ENCODE results near the gene TMC5. TPM values are rescaled to one million over a fixed set of nuclear protein-coding genes. Genes with fewer than 3 reads are reported as not detected.

Gene TMC5, protein sequence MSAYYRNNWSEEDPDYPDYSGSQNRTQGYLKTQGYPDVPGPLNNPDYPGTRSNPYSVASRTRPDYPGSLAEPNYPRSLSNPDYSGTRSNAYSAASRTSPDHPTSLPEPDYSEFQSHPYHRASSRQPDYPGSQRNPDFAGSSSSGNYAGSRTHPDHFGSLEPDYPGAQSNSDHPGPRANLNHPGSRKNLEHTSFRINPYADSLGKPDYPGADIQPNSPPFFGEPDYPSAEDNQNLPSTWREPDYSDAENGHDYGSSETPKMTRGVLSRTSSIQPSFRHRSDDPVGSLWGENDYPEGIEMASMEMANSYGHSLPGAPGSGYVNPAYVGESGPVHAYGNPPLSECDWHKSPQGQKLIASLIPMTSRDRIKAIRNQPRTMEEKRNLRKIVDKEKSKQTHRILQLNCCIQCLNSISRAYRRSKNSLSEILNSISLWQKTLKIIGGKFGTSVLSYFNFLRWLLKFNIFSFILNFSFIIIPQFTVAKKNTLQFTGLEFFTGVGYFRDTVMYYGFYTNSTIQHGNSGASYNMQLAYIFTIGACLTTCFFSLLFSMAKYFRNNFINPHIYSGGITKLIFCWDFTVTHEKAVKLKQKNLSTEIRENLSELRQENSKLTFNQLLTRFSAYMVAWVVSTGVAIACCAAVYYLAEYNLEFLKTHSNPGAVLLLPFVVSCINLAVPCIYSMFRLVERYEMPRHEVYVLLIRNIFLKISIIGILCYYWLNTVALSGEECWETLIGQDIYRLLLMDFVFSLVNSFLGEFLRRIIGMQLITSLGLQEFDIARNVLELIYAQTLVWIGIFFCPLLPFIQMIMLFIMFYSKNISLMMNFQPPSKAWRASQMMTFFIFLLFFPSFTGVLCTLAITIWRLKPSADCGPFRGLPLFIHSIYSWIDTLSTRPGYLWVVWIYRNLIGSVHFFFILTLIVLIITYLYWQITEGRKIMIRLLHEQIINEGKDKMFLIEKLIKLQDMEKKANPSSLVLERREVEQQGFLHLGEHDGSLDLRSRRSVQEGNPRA
- not detected in 2 replicates for total RNA-seq

DNA sequence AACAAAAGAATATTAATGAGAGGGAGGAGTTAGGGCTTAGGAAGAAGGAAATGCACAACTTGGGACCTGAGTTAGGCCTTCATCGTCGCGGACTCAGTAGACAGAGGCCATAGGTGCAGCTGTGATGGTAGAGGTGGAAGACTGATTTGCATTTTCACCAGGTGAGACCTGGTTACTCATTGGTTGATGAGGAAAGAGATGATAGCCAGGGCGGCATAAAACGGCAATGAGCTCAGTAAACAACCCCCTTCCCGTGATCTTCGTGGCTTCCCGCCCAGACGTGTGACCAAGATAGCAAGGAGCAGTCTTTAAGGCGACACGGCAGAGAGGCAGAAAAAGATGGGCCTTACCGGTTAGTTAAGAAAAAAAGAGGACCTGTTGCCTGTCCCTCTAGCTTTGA lies at the start of gene TMC5:
Gene TMC5 (plus strand): TSS at position 244 of the 400 bp plus-strand sequence. CDS start 22,156 bp downstream, outside the sequence.

DNA sequence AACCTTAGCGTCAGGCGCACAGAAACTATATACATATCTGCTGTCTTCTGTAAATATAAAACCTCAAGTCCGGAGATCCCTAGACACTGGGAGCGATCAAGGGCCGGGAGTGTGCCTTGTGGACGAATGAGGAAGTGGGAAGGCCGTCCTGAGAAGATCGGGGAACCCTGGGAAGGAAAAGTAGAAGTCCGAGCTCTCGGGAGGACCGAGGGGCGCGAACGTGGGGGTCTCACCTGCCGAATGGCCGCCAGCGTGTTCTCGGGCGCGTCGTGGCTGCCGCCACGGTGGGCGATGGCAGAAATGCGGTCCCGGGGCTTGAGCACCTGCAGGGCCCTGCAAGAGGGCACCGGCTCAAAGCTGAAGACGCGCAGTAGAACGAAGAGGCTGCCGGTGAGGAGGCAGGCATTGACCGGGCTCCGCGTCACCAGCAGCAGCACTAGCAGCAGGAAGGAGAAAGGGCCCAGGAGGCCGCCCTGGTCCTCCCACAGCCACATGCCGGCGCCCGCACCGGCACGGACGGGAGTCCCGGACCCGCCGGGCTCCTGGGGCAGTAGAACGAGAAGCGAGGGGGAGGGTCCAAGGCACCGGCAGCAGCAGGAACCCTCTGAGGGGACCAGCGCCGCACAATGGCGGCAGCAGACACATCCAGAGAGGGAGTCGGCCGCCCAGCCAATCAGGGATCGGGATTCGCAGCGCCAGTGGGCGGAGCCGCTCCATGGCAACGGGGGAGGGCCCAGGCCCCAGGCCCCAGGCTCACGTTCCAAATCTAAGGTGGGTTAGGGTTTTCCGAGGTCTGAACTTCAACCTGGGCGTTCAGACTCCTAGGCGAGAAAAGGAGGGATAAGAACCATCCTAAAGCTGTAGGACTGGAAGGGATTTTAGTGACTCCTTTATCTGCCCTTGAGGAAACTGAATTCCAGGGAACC lies 104.1 kb downstream of the TMC5 start, which contains the start of gene GDE1:
Gene GDE1 (minus strand): TSS at position 628 of the 926 bp plus-strand sequence. CDS start 134 bp downstream, at position 494.

GRCh38 chr16:19523559-19524355 lies 106.1 kb downstream of the TMC5 start, which contains the start of gene CCP110:
CCP110 (plus strand) TSS chr16:19523942; CDS start chr16:19527882, 3,940 bp downstream.

Other genes with a start within 250 kb of the TMC5 start
- gene SYT17, start 249.6 kb upstream of the TMC5 start, total RNA-seq, result under 0.01 and 4.6 TPM in 2 replicates
- gene CLEC19A, start 132.2 kb upstream of the TMC5 start, total RNA-seq, result not detected in 2 replicates
- gene GDE1, start 104.2 kb downstream of the TMC5 start, total RNA-seq, result 63.4 and 66.5 TPM in 2 replicates
- 2.4 and 5.1 TPM in 2 replicates for gene CCP110, start 106.1 kb downstream of the TMC5 start, total RNA-seq
- gene VPS35L, start 137.8 kb downstream of the TMC5 start, total RNA-seq, result 35.0 and 47.7 TPM in 2 replicates